Stimulated activated CD8-positive, alpha-beta memory T cell treated with anti-CD3 and anti-CD28 coated beads, Interleukin-12 subunit alpha, Interleukin-12 subunit beta, amount 100 ng/mL, for 1 hour (primary cell): ENCODE results near the gene HMCN1.
"Not testable (repeated sequence)": the region's sequence is repeated elsewhere in the genome, so short reads cannot be mapped to it uniquely, and the experiment has no call there.

Experiments
- DNase-seq: peaks from one replicate; pipeline ENCODE4 v3.0.0-alpha.2; 2020; ENCODE audit warnings: low read depth

The HMCN1 gene

GRCh38 chr1:186152620-186153239 lies 418.5 kb downstream of the HMCN1 start:
- DNase-seq, result no peak

- no peak for DNase-seq
These were observed 420.5 kb downstream of the HMCN1 start for GRCh38 chr1:186154651-186155050.

GRCh38 chr1:186155594-186155993 lies 421.4 kb downstream of the HMCN1 start:
- no peak for DNase-seq

- not testable (repeated sequence) for DNase-seq
These were observed 428.7 kb downstream of the HMCN1 start for GRCh38 chr1:186162895-186163294.

- DNase-seq, result no peak
These were observed 430.6 kb downstream of the HMCN1 start for GRCh38 chr1:186164773-186165172.

- DNase-seq, result no peak
These were observed 431.1 kb downstream of the HMCN1 start for GRCh38 chr1:186165303-186165702.

- no peak for DNase-seq
These were observed 433.0 kb downstream of the HMCN1 start for GRCh38 chr1:186167096-186167668.

- DNase-seq, result no peak
These were observed 441.4 kb downstream of the HMCN1 start for GRCh38 chr1:186175588-186175987.

- DNase-seq, result no peak
These were observed 444.3 kb downstream of the HMCN1 start for GRCh38 chr1:186178426-186179043.

GRCh38 chr1:186179231-186179630 lies 445.0 kb downstream of the HMCN1 start:
- DNase-seq, result no peak

- DNase-seq, result no peak
These were observed 449.0 kb downstream of the HMCN1 start for GRCh38 chr1:186183219-186183618.

GRCh38 chr1:186183970-186184628 lies 449.9 kb downstream of the HMCN1 start:
- no peak for DNase-seq

- not testable (repeated sequence) for DNase-seq
These were observed 452.1 kb downstream of the HMCN1 start for GRCh38 chr1:186186251-186186650.

- no peak for DNase-seq
These were observed 453.4 kb downstream of the HMCN1 start for GRCh38 chr1:186187601-186188000.

- no peak for DNase-seq
These were observed 453.9 kb downstream of the HMCN1 start for GRCh38 chr1:186188004-186188539.

- no peak for DNase-seq
These were observed 454.5 kb downstream of the HMCN1 start for GRCh38 chr1:186188736-186189135.

GRCh38 chr1:186189156-186189555 lies 455.0 kb downstream of the HMCN1 start:
- DNase-seq, result no peak

- no peak for DNase-seq
These were observed 457.3 kb downstream of the HMCN1 start for GRCh38 chr1:186191511-186191910.

GRCh38 chr1:186193224-186193623 lies 459.0 kb downstream of the HMCN1 start:
- no peak for DNase-seq

GRCh38 chr1:186194107-186194756 lies 460.0 kb downstream of the HMCN1 start:
- DNase-seq, result no peak

- no peak for DNase-seq
These were observed 461.3 kb downstream of the HMCN1 start for GRCh38 chr1:186195377-186195931.

- no peak for DNase-seq
These were observed 468.1 kb downstream of the HMCN1 start for GRCh38 chr1:186202271-186202764.
